ENCODE measurements around the gene RECK.

RECK gene

DNA sequence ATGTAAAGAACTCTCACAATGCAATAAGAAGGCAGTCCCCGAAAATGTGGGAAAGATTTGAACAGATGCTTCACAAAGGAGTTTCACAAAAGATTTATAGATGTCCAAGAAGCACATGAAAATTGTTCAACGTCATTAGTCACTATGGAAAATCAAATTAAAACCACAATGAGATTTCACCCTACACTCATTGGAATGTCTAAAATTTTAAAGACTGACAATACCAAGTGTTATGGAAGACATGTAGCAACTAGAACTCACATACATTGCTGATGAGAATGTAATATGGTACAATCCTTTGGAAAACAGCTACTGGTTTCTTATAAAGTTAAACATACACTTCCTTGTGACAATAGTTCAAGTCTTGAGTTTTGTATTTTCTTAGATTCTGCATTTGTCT is 11.0 kb upstream of the RECK start:
- no peak for FAIRE-seq

GRCh38 chr9:36029202-36029601 is 7.5 kb upstream of the RECK start:
- FAIRE-seq: peak; percentile 14

GRCh38 chr9:36029765-36030528 is 6.8 kb upstream of the RECK start:
- peak; percentile 51 for FAIRE-seq

- FAIRE-seq: no peak
Measured at GRCh38 chr9:36030871-36031270, 5.8 kb upstream of the RECK start.

DNA sequence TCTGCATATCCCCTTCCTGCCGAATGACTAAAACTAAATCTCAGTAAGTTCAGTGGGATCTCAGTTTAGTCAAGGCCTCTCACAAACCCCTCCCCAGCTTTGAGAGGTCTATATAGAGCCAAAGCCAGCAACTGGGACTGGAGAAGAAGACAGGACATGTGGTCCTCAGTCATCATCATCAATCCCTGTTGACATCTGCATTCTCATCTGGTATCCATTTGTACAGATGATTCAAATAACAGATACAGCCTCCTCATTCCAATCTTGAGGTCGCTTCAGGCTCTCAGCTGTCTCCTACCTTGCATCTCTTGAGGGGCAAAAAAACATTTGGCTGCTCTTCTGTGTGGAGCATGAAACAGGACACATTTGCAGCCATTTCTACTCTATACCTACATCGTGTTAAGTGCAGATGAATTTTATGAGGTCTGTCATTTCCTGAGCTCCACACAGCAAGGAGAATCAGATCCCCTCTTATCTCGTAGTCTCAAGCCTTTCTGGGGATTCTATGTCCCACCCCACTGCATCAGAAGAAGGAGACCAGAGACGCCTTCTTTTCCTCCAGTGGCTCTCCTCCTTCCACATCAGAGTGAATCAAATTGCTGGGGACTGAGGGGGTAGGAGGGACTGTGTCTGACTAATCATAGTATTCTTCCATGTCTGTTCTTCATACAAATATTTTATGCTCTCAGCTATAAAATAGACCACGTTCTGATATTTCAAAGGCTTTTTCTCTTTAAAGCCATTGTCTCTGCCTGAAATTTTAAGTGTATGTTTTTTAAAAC is 4.7 kb upstream of the RECK start:
- no peak for FAIRE-seq

GRCh38 chr9:36033788-36034187 is 2.9 kb upstream of the RECK start:
- FAIRE-seq: no peak

DNA sequence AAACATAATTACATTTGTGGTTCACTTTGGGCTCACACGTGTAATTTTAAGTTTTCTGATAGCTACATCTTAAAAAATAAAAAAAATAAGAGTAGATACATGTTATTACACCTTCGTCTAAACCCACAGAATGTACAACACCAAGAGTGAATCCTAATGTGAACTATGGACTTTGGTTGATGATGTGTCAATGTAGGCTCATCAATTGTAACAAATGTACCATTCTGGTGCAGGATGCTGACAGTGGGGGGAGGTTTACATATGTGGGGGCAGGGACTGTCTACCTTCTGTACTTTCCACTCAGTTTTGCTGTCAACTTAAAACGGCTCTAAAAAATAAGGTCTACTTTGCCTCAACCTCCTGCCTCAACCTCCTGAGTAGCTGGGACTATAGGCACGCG is 2.5 kb upstream of the RECK start:
- no peak for FAIRE-seq

DNA sequence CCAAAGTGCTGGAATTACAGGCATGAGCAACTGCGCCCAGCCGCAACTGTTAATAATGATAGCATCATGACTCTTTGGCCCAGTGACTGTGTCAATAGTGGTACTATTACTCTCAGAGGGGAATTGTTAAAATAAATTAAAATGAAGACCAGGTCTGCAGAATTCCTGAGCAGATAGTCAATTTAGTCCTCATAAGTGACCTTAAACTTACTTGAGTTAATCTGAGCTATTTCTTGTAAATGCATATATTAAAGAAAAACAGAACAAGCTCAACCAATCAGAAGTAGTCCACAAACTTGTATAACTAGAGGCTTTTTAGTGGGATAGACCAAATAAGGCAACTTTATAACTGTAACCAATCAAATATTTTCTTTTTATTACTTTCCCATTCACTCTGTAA is 1.7 kb upstream of the RECK start:
- no peak for FAIRE-seq

DNA sequence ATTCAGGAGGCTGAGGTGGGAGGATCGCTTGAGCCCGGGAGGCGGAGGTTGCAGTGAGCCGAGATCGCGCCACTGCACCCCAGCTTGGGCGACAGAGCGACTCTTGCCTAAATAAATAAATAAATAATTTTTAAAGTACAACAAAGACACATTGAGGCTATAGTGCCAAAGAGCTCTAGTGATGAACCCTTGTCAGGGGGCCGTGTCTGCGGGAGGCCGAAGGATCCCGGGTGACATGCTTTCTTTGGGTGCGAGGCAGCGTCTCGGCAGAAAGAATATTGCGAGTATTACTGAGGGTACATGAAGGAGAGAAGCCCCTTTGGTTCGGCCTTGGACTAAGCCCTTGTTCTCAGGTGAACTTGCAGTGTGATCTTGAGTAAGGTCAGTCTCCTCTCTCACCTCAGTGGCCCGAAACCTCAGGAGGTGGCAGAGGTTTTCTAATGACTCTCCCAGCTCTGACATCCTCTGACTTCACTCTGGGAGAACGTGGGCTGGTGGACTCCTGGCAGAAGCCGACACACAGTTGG is 397 bp upstream of the RECK start:
- no peak for FAIRE-seq

DNA sequence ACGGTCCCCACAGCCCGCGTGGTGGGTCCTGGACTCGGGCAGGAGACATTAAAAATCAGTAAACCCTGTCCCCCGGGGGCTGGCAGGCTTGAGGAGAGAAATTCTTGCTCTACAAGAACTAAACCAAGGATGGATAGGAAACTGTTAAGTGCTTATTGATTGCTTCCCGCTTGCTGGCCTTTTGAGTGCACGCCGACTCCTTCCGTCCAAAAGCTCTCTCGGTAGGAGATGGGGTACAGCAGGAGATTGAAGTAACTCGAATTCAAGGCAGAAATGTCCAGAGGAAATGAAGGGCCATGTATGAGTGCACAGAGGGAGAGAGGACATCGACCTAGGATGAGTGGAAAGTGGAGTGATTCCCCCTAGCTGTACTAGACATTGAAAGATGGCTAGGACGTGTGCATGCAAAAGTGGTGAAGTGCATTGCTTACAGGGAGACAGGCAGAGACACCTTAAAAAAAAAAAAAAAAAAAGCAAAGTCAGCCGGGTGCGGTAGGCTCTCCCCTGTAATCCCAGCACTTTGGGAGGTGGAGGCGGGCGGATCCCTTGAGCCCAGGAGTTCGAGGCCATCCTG is 923 bp downstream of the RECK start:
- no peak for FAIRE-seq

GRCh38 chr9:36039121-36039520 is 2.4 kb downstream of the RECK start:
- no peak for FAIRE-seq

GRCh38 chr9:36039696-36040095 is 3.0 kb downstream of the RECK start:
- FAIRE-seq: no peak

GRCh38 chr9:36040271-36040925 is 3.7 kb downstream of the RECK start:
- no peak for FAIRE-seq

- no peak for FAIRE-seq
Measured at GRCh38 chr9:36041506-36041905, 4.8 kb downstream of the RECK start.

GRCh38 chr9:36045610-36046009 is 8.9 kb downstream of the RECK start:
- FAIRE-seq: no peak

- FAIRE-seq: no peak
Measured at GRCh38 chr9:36046923-36047322, 10.2 kb downstream of the RECK start.

DNA sequence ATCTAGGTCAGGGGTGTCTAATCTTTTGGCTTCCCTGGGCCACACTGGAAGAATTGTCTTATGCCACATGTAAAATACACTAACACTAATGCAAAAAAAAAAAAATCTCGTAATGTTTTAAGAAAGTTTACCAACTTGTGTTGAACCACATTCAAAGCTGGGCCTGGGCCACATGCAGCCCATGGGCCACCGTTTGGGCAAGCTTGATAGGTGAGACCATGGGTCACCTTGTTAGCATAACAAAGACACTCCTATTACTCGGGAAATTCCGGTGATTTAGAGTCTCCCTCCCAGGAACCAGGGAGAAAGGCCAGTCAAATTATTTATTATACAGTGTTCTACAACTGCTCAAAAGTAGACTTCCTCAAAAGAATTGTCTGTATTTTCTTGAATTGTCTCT is 12.7 kb downstream of the RECK start:
- no peak for FAIRE-seq

- no peak for FAIRE-seq
Measured at GRCh38 chr9:36050476-36050875, 13.8 kb downstream of the RECK start.

- FAIRE-seq: no peak
Measured at GRCh38 chr9:36051317-36051716, 14.6 kb downstream of the RECK start.

DNA sequence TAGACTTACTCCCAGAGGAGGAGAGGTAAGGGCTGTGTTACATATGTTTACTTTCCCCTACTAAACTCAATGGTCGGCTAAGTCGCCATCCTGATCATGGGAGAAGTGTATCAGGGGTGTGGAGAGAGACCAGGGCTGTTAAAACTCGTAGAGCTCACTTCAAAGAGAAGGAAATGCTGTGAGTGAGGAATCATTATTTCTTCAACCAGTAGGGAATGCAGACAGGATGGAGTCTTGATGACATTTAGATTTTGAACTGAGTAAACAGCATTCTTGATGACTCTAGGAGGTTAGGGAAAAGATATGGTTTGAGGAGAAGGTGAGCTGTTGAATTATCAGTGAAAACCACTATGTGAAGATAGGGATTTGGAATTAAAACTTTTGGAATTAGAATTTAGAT is 17.3 kb downstream of the RECK start:
- FAIRE-seq: no peak

DNA sequence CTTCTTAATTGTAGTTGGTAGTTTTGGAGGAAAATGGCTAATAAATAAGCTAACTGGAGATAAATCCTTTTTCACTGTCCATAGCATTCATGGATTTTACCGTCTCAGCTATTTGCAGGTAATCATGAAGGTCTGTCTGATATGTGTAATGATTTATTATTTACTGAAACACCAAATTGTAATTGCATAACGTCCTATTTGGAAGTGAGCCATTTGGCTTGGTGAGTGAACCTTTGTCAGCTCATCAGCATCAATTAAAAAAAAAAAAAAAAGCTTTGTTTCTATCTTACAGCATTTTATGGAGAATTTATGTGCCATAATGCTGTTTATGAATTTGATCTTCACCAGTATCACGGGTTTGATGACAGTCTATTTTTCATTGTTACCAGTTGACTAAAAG is 20.2 kb downstream of the RECK start:
- FAIRE-seq: no peak

- FAIRE-seq: no peak
Measured at GRCh38 chr9:36063804-36064447, 27.2 kb downstream of the RECK start.
